ENCODE data around the gene KCNJ18.
A peak's percentile ranks its signal among the peaks of the same experiment; 100 is the strongest.
"Not testable (repeated sequence)": the region's sequence is repeated elsewhere in the genome, so short reads cannot be mapped to it uniquely, and the experiment has no call there.

The KCNJ18 gene

DNA sequence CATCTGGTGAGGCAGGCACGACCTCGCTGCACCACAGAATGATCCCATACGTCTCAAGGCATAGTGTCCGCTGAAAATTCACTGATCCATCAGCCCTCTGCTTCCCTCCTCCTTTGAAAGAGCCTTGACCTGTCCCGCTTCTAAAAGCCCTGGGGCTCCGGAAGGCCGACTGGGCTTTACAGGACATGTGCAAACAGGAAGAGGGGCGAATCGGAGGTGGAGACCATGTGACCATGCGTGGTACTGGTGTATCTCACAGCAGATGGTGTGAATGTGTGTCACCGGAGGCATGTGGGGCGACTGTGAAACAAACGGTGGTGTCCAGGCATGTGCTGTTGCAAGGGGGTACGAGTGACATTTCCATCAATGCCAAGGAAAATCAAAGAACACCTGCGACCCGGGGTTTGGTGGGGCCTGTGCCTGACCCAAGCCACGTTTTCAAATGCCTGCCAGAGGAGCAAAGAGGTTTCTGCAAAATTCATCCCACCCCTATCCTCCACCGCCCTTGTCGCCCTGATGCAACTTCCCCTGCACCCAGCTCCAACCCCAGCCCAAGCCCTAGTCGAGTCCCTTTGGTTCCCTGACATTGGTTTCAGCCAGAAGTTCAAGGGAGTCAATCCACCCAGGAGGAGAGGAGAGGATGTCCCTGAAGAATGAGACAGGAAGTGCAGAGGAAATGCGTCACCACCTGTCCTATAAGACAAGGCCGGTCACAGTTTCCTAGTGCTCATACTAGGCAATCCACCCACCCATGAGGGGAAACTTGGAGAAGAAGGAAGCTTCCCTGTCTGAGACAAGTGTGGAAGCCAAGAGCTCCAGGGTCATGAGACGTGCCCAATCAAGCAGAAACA is 5.9 kb upstream of the KCNJ18 start:
- DNase-seq, result no peak

DNA sequence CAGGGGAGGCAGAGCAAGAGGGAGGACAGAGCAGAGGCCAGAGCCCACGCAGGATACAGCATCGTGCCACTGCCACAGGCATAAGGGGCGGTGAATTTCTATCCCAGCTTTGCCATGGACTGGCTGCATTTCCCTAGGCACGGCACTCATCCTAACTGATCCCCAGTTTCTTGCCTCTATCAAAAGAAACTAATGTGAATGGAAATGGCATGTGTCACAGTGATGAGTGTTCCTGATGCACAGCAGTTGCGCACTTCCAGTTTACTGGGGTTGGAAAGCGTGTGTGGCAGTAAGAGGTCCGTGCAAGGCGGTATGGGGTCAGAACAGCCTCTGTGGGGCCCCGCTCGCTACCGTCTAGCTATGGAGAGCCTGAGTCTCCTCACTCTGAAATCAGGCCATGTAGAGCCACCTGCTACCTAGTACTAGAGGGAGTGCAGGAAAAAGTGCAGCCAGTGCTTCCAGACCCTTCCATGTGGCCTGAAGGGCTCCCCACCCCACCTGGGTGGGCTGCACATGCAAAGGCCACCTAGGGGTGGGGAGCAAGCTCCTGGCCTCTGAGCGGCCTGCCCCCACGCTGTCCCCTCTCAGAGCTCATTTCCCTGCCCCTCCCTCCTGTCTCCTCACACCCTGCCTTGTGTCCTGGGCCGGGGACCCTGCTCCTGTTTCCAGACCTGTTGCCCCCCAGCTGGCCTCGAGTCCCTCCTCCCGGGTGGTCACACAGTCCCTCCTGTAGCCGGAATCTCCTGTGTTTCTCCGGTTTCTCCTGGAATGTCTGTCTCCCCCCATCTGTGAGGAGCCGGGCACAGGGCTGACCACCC is 5.0 kb upstream of the KCNJ18 start:
- DNase-seq, result no peak

DNA sequence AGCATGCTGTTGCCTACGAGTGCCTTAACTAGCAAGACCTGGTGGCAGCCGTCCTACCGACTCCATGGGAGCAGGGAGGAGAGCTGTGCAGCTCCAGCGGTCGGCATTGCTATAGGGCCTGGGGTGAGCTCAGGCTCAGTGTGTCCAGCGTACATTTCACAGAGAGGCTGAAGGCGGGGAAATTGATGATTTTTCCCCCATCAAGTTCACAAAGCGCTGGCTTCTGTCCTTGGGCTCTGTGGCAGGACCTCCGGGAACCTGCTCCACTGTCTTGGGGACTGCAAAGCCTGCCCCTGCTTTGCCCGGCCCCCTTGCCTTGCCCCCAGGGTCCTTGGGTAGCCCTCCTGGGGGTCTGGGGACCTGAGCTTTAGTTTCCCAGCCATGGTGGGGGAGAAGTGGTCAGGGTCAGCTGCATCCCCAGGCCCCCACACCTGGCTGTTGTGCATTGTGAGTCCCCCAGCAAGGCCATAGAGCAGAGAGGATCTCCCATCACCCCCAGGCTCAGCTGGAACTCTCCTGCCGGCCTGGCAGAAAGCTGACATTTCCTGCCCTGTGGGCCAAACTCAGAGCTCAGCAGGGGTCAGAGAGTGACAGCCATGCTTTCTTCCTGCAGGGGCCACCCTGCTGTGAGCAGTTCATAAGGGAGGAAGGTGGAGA is 3.9 kb upstream of the KCNJ18 start:
- no peak for DNase-seq

DNA sequence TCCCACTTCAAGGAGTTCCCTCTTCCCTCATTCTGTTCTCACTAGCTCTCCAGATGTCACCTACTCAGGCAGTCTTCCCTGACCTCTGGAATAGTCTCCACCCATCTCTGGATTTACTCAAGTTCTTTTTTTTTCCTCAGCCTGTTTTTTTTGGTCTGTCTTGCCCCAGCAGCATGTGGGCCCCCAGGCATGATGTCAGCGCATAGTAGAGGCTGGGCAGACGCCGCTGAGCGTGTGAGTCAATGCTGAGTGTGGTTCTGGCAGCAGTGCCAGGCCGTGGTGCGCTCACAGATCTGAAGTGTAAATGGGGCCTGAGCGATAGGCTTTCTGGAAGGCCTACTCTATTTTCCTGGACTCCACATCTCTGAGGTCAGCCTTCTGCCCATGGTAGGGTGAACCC is 2.7 kb upstream of the KCNJ18 start:
- DNase-seq, result no peak

DNA sequence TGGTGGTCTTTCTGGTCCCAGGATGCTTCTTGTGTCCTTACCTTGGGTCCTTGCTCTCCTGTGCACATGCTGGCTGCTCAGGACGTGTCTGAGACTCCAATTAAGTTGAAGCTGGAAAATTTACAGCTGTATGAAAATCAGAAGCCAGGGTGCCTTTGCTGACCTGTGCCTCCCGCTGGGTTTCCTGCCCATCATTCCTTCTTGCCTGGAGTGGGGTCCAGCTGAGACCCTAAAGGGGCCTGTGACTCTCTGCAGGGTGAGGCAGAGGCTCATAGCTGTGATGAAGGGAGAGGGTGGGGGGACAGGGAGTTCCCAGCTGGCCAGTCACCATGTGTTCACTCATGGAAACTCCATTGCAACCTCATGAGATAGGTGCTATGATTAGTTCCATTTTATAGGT is 1.5 kb upstream of the KCNJ18 start:
- not testable (repeated sequence) for DNase-seq

DNA sequence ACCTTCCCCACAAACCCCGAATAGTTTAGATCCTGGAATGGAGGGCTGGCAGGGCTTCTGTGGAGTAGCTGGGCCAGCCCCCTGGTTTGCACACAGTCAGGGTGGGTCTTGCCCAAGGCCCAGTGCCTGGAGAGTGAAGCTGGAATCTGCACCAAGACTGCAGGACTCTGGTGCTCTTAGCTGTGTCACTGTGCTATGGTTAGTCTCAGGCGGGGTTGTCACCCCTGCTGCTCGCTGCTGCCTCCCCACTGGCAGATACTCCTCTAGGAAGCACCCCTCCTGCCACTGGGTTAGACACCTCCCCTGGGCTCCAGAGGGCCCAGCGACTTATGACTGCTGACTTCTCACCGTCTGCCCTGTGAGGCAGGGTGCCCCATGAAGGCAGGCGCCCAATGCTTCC is 842 bp upstream of the KCNJ18 start:
- not testable (repeated sequence) for DNase-seq

DNA sequence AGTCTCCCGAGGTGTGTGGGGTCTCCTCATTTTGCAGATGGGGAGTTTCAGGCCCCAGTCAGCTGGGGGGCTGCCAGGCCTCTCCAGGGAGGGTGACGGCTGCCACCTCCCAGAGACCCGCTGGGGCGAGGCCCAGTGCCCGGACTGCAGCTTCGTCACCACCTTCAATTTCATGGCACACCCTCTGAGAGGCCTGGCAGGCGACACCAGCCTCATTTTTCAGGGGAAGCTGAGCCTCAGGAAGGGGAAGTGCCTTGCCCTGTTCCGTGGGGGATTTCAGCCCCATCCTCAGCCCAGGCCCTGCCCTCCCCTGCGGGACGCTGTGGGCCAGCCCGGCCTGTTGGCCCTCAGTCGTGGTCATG is 362 bp downstream of the KCNJ18 start:
- not testable (repeated sequence) for DNase-seq

DNA sequence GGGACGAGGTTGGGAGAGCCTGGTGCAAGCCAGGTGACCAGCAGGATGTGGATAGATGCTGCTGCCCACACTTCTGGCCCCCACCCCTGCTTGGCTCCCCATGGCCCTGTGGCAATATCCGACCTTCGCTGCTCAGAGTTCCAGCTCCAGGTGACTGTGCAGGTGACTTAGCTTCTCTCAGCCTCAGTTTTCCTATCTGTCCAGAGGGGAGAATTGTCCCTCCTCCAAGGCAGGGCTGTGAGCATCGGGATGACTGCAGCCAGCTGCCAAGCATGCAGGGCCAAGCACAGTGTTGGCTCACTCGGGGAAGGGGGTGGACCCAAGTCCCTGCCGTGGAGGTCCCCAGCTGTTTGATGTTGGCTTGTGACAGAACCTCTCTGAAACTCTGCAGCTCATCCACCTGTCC is 1.1 kb downstream of the KCNJ18 start:
- DNase-seq, result not testable (repeated sequence)

DNA sequence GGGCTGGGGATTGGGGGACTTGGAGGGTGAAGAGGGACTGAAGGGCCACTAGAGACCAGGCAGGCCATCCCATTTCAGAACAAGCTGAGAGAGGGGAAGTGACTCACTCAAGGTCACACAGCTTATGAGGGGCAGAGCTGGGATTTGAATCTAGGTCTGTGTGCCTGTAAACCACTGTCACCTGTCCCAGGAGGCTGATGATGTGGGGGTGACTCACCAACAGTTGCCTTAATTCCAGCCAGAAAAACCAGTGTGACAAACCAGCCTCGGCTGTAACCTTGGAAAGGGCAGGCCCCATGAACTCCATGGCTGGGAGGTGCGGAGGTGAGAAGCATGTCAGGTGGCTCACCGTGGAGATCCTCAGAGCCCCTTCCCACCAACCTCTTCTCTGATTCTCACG is 1.6 kb downstream of the KCNJ18 start:
- DNase-seq, result not testable (repeated sequence)

DNA sequence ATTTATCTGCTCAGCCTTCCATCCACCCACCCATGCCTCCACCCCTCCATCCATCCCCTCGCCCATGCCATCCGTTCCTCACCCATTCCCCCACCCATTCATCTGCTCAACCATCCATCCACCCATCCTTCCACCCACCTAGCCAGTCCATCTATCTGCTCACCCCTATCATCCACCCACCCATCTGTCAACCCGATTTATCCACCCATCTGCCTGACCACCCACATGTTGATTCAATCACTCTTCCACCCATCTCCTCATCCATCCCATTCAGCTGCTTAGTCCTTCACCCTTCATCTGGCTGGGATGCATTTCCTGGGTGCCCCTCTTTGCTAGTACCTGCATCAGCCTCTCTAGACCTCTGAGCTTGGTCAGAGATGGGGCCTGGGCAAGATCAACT is 3.9 kb downstream of the KCNJ18 start:
- not testable (repeated sequence) for DNase-seq

DNA sequence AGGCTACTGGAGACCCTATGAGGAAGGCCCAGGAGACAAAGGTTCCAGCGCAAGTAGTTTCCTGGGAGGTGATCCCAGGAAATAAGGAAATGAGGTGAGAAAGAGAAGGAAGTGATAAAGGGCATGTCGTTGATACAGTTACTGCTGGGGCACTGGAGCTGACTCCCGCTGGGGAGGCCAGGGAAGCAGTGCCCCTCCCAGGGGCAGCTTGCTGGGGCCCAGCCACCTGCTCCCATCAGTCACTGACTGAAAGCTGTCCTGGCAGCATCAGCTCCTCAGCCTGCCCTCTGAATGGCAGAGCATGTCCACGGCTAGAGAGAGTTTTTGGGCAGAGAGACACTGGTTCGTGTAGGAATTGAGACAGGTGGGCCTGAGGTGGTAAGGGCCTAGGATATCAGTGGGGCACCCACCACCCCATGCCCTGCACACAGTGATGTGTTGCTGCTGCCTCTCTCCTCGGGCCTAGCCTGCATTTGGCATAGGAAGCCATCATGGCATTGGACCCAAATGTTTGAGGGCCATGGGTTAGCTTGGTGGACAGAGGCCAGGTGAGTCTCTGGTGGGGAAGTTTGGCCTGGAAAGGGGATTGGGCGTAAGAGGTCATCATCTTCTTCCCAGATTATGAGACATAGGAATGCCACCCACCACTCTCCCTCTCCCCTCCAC is 4.7 kb downstream of the KCNJ18 start:
- DNase-seq, result not testable (repeated sequence)

DNA sequence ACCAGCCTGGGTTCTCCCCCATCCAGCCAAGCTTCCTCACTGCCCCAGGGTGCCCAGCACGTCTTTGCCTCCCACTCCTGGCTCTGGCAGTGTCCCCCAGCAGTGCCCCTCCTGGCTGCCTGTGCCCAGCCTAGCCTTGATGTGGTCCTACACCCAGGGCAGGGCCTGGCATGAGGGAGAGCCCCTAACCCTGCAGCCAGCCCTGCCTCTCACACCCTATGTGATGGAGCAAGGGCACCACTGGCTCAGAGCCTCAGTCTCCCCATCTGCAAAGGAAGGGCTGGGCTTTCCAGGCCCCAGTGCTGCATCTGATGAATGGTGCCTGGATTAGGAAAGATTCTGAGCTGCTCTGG is 5.2 kb downstream of the KCNJ18 start:
- DNase-seq, result not testable (repeated sequence)

DNA sequence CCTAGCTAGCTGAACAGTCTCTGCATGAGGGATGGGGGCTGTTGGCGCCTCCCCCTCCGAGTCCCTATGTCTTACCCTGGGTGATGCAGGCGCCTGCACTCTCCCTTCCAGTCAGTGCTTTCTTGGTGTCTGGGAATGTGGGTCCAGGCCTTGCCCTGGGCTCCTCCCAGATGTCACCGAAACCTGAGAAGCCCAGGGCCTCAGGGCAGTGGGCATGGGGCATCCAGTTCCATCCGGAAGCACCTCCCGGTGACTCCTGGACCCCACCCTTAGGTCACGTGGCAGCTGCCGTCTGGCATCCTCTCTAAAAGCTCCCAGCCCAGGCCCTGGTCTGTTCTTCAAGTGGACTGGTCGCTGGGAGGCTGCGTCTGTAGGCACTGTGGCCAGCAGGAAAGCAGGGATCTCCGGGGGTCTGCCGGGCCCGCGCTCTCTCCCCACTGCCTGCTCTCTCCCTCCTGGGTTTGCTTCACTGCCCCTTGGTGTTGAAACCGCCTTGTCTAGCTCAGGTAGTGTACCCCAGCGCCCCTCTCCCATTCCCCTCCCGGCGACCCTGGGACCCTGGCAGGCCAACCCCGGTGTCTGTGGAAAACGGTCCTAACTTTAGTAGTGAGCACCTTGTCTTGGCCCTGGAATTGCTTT is 6.2 kb downstream of the KCNJ18 start:
- DNase-seq, result peak; percentile 57 to 83

DNA sequence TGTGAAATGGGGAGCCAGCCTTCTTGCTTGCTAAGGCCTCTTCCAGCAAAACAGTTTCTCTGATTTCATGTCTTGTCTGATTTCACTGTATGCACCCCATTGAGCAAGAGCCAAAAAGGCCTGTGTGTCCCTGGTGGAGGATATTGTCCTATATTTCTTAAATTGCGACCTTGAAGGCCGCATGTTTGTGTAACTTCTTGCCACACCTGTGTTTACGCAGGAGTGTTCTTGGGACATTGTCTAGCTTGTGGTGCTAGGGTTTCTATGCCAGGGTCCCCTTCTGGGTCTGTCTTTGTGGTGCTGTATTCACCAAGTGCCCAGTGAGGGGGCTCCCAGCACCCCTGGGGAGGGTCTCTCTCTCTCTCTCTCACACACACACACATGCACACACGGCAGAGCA is 6.8 kb downstream of the KCNJ18 start:
- DNase-seq, result not testable (repeated sequence)

DNA sequence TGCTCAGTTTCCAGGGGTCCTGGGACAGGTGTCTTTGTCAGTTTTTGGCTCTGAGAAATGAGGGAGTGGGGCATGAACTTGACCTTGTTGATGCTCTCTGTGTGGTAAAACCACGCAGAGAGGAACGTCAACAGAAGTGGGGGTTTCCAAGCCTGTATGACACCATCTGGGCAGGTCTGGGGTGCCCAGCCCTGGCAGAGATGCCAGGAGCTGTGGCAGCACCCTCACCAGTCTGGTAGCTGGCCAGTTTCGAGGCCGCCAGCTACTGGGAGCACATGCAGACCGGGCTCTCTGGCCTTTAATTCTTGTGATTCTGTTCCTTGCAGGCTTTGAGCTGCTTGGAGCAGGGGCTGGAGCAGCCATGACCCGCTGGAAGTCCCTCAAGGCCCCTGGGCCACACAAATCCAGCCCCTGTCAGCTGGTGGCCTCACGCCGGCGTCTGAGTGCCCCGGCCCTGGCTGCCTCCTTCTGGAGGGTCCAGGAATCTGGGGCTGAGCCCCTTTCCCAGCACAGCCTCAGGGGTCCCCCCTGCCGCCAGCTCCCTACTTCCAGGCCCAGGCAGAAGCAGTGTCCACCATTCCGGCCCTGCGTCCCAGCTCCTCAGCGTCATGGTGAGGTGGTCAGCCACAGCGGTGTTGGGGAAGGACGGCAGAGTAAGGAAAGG is 7.4 kb downstream of the KCNJ18 start:
- DNase-seq, result not testable (repeated sequence)

DNA sequence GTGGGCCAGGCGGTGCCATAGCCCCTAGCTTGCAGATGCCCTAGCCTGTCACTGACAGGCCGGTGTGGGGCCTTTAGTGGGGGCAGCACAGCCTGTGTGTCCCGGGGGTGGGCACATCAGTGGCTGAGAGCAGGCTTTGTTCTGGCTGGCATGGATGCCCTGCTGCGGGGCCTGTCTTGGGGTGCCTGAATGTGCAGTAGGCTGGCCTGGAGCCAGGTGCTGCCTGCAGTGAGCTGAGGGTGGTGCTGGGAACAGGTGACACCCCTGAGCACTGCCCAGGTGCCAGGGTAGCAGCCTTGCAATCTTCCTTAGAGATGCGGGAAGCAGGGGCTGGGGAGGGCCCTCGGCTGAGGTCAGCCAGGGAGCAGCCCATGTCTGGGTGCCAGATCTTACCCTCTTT is 8.8 kb downstream of the KCNJ18 start:
- not testable (repeated sequence) for DNase-seq

DNA sequence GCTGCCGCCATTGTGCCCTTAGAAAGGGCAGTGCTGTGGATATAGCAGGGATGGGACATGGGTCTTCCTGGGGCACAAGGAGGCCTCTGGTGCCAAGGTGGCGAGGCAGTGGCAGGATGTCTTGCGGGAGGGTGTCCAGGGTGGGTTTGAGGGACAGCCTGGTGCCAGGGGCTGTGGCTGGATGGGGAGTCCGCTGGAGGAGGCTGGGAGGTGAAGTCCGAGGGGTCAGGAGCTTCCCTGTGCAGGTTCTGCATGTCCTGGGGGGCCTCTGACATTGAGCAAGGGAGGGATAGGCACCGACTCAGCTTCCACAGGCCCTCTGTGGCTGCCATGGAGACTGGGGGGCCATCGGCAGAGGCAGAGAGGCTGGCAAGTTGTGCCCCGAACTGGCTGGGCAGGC is 9.7 kb downstream of the KCNJ18 start:
- DNase-seq, result not testable (repeated sequence)

DNA sequence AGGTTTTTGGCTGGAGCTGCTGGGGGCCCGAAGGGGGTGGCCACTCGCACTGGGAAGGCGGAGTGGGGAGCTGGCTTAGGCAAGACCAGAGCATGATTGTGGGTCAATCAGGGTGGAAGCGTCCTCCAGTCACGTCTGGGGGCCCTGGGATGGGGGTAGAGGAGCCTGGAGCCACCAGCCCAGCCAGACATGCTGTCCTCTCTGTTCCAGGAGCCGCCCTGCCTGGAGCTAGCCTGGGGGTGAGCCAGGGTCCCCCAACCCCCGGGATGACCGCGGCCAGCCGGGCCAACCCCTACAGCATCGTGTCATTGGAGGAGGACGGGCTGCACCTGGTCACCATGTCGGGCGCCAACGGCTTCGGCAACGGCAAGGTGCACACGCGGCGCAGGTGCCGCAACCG is 10.2 kb downstream of the KCNJ18 start:
- not testable (repeated sequence) for DNase-seq

DNA sequence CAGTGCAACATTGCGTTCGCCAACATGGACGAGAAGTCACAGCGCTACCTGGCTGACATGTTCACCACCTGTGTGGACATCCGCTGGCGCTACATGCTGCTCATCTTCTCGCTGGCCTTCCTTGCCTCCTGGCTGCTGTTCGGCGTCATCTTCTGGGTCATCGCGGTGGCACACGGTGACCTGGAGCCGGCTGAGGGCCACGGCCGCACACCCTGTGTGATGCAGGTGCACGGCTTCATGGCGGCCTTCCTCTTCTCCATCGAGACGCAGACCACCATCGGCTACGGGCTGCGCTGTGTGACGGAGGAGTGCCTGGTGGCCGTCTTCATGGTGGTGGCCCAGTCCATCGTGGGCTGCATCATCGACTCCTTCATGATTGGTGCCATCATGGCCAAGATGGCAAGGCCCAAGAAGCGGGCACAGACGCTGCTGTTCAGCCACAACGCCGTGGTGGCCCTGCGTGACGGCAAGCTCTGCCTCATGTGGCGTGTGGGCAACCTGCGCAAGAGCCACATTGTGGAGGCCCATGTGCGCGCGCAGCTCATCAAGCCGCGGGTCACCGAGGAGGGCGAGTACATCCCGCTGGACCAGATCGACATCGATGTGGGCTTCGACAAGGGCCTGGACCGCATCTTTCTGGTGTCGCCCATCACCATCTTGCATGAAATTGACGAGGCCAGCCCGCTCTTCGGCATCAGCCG is 10.8 kb downstream of the KCNJ18 start:
- DNase-seq, result not testable (repeated sequence)

DNA sequence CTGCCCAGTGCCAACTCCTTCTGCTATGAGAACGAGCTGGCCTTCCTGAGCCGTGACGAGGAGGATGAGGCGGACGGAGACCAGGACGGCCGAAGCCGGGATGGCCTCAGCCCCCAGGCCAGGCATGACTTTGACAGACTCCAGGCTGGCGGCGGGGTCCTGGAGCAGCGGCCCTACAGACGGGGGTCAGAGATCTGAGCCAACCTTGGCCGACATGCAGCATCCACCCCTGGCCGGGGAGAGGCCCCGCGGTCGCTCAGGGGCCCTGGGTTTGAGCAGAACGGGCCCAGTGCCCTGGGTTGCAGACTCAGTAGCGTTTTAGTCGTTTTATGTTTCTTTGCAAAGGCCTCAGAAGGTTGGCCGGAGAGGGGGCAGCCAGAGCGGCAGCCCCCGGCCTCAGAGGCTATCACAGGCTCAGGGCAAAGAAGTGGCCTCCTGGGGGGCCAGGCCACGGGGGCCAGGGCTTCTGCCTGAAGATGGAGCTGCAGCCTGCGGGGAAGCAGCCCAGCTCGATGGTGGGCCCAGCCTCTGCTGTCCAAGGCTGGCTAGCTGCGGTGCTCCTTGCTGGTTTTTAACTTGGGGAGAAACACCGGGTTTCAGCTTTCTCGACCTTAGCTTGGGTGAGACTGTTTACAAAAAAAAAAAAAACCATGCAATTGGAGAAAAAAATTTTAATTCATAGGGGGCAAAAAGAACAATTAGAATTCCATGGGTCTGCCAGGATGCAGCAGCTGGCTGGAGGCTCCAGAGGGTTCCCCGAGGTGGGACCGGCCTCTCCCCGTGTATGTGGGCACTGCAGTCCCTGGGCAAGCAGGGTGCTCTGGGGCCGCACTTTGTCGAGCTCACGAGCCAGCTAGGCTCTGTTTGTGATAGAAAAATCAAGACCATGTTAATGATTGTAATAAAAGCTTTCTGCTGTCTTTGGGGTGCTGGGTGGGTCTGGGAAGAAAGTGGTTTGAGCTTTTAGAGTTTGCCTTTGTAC is 11.9 kb downstream of the KCNJ18 start:
- DNase-seq, result not testable (repeated sequence)
